ENCODE measurements around the gene GMPR2. TPM values are rescaled to one million over a fixed set of nuclear protein-coding genes. Genes with fewer than 3 reads are reported as not detected.

GMPR2 gene
- total and polyA plus RNA-seq, 3 donors from 2014 or later, result 30.0 to 49.9 (median 42.2) TPM

DNA sequence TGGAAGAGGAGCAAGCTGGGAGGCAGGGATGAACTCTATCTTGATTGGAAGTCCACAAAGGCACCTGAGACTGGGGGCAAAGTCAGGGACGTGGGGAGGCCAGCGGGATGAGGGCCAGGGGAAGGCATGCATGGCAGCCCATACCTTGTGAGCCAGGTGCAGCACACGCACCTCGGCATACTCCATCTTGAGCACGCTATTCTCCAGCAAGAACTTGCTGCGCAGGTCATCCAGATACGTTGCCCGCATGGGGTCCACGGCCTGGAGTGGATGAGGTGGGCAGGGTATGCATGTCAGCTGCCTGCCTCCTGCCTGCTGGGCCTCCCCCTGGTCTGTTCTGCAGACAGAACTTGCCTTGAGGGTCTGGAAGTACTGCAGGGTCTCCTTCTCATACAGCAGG is 34.8 kb downstream of the GMPR2 start:
- DNase-seq, result no peak
- intact Hi-C loops (cut with DNase I; ENCODE audit: low total_unique reads), result no loop called here
- WGBS, 2 donors, result 72 to 94% methylated on average over 3 to 9 of the region's 9 CpGs
- Histone ChIP-seq H3K4me3 (no peak overlapping the region), H3K36me3 (ENCODE audit: low read depth, missing control alignments) (no peaks in the 10 kb centered on the region), H3K4me1 (peaks cover 7% of the 10 kb centered on the region), H3K27me3 (no peaks in the 10 kb centered on the region), H3K9me3 (no peaks in the 10 kb centered on the region), H3K27ac (no peak overlapping the region)
- TF ChIP-seq POLR2A (IDR thresholded peaks at IDR 0.05), result no peak

DNA sequence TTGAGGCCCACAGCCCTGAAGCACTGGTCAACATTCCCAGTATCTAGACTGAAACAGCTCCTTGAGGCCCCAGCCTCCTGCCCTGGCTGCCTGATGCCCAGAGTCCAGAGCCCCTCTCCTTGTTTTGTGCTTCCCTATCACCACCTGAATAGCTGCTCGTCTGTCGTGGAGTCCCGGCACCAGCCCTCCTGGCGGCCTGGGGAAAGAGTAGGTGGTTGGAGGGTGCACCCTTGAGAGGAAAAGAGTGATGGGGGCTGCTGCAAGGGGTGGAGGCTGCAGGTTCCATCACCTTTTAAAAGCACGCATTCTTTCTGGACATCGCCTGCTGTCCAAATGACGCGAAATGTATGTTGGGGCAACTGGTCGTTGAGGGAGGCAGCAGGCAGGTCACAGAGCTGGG is 35.5 kb downstream of the GMPR2 start:
- H3K9me3 ChIP-seq, result no peaks in the 10 kb centered on the region
- WGBS, 2 donors, result 89 to 91% methylated on average over 9 of the region's 9 CpGs
- TF ChIP-seq, protein P1, sequence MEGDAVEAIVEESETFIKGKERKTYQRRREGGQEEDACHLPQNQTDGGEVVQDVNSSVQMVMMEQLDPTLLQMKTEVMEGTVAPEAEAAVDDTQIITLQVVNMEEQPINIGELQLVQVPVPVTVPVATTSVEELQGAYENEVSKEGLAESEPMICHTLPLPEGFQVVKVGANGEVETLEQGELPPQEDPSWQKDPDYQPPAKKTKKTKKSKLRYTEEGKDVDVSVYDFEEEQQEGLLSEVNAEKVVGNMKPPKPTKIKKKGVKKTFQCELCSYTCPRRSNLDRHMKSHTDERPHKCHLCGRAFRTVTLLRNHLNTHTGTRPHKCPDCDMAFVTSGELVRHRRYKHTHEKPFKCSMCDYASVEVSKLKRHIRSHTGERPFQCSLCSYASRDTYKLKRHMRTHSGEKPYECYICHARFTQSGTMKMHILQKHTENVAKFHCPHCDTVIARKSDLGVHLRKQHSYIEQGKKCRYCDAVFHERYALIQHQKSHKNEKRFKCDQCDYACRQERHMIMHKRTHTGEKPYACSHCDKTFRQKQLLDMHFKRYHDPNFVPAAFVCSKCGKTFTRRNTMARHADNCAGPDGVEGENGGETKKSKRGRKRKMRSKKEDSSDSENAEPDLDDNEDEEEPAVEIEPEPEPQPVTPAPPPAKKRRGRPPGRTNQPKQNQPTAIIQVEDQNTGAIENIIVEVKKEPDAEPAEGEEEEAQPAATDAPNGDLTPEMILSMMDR (IDR thresholded peaks at IDR 0.05), result no peak
- TF ChIP-seq POLR2A (IDR thresholded peaks at IDR 0.05), result no peak
- no peak overlapping the region for H3K27ac ChIP-seq
- peaks cover 7% of the 10 kb centered on the region for H3K4me1 ChIP-seq
- no peak overlapping the region for H3K4me3 ChIP-seq
- intact Hi-C loops (cut with DNase I; ENCODE audit: low total_unique reads), result no loop called here
- H3K27me3 ChIP-seq, result no peaks in the 10 kb centered on the region
- no peak for DNase-seq
- no peaks in the 10 kb centered on the region for H3K36me3 ChIP-seq (ENCODE audit: low read depth, missing control alignments)

DNA sequence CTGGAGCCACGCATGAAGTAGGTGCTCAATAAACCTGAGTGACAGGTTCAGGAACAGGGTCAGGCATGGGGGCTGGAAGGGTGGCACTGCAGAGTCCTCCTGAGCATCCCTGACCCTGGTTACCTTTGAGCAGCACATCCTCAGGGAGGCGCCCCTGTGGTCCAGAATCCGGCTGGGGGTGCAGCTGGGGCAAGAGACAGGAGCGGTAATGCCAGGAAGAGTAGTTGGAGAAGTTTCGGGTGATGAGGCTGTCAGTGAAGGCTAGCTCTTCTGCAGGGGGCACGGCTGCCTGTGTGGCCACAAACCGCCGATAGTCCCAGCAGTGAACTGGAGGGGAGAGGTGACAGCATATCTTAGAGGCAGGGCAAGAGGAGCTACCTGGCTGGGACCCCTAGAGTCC is 36.6 kb downstream of the GMPR2 start:
- DNase-seq, result no peak
- H3K4me3 ChIP-seq, result no peak overlapping the region
- intact Hi-C loops (cut with DNase I; ENCODE audit: low total_unique reads), result no loop called here
- peaks cover 7% of the 10 kb centered on the region for H3K4me1 ChIP-seq
- H3K27me3 ChIP-seq, result no peaks in the 10 kb centered on the region
- no peak overlapping the region for H3K27ac ChIP-seq
- no peaks in the 10 kb centered on the region for H3K9me3 ChIP-seq
- WGBS, 2 donors, result 90 to 99% methylated on average over 5 to 8 of the region's 8 CpGs
- H3K36me3 ChIP-seq (ENCODE audit: low read depth, missing control alignments), result no peaks in the 10 kb centered on the region
- TF ChIP-seq, protein P1 (IDR thresholded peaks at IDR 0.05), result no peak
- no peak for TF ChIP-seq POLR2A (IDR thresholded peaks at IDR 0.05)

DNA sequence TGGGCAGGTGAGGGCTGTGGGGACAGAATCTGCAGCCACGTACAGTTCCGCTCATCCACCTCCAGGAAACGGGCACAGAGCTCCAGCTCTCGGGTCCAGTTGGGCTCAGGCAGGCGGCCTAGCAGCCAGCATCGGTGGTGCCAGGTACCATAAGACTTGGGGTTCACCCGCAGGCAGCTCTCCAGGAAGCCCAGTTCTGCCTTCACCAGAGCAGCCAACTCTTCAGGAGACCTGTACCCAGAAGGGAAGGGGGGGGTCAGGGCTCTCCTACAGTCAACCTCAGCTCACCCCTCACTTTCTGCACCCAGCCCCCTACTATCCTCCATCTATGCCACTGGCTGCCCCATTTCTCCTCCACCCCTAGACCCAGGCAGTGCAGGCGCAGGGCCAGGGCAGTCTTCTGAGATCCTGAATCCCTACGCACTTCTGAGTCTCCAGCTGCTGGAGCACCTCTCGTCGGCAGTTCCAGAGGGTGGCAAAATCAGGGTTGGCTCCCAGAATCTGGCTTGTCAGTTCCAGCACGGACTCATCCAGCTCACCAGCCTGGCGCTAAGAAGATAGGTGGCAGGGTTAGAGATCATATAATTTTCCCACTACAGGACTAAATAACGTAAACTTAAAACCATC is 37.3 kb downstream of the GMPR2 start:
- intact Hi-C loops (cut with DNase I; ENCODE audit: low total_unique reads), result no loop called here
- Histone ChIP-seq H3K27ac (no peak overlapping the region), H3K27me3 (no peaks in the 10 kb centered on the region), H3K4me1 (peaks cover 7% of the 10 kb centered on the region), H3K9me3 (no peaks in the 10 kb centered on the region), H3K4me3 (no peak overlapping the region), H3K36me3 (ENCODE audit: low read depth, missing control alignments) (no peaks in the 10 kb centered on the region)
- no peak for DNase-seq
- 91 to 93% methylated on average over 7 to 14 of the region's 14 CpGs for WGBS, 2 donors
- TF ChIP-seq POLR2A (IDR thresholded peaks at IDR 0.05), result no peak
- TF ChIP-seq, protein P1 (IDR thresholded peaks at IDR 0.05), result no peak

DNA sequence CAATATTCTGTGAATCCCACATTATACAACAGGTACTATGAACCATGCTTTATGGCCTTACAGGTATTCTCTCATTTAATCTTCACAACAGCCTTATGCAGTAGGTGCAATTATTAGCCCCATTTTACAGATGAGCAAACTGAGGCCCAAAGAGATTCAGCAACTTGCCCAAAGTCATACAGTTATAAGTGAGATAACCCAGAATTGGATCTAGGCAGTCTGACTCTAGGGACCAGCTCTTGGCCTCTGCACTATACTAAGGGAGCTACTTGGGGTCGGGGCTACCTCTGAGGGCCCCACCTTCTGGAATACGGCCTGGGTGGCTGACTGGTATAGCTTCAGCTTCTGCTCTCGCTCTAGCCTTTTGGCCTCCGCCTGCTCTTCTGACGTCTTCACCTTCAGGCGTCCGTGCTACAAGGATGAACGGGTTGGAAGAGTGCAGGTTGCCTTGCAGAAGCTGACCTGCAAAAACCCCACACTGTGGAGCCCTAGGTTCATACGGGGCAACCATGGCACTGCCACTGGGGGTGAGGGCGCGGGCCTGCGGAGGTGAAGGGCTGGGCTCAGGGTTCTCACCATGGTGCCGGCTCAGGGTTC is 37.9 kb downstream of the GMPR2 start:
- no peak for TF ChIP-seq POLR2A (IDR thresholded peaks at IDR 0.05)
- TF ChIP-seq, protein P1 (IDR thresholded peaks at IDR 0.05), result no peak
- no peaks in the 10 kb centered on the region for H3K36me3 ChIP-seq (ENCODE audit: low read depth, missing control alignments)
- peaks cover 7% of the 10 kb centered on the region for H3K4me1 ChIP-seq
- no peak for DNase-seq
- 15 to 23% methylated on average over 5 to 13 of the region's 13 CpGs for WGBS, 2 donors
- intact Hi-C loops (cut with DNase I; ENCODE audit: low total_unique reads), result no loop called here
- peak overlapping the region; percentile 91 to 95 for H3K27ac ChIP-seq
- peak overlapping the region; percentile 83 to 89 for H3K4me3 ChIP-seq
- H3K27me3 ChIP-seq, result no peaks in the 10 kb centered on the region
- no peaks in the 10 kb centered on the region for H3K9me3 ChIP-seq

Measured in testis (tissue), 3 donors.